Chondrocyte (in vitro differentiated cells): ENCODE results near the gene DIP2C. TPM values are rescaled to one million over a fixed set of nuclear protein-coding genes. Genes with fewer than 3 reads are reported as not detected.
A peak's percentile ranks its signal among the peaks of the same experiment; 100 is the strongest.

Experiments used
- DNase-seq: peaks from one replicate; pipeline ENCODE4 v3.0.0; 2021; ENCODE audit warnings: mixed read lengths, low spot score
- H3K27ac Mint-ChIP-seq: one replicate; pipeline ENCODE4 v1.8.0; 2021; ENCODE audit warnings: mild to moderate bottlenecking, moderate library complexity, mixed read lengths; ENCODE audit not compliant: unreplicated experiment
- H3K27me3 Mint-ChIP-seq: 2 replicates; pipeline ENCODE4 v1.8.0; 2021; ENCODE audit warnings: low read depth, mixed read lengths
- H3K36me3 Mint-ChIP-seq: 2 replicates; pipeline ENCODE4 v1.8.0; 2021; ENCODE audit warnings: low read depth, mixed read lengths
- H3K4me1 Mint-ChIP-seq: 2 replicates; pipeline ENCODE4 v1.8.0; 2021; ENCODE audit warnings: low read depth, mild to moderate bottlenecking, mixed read lengths
- H3K4me3 Mint-ChIP-seq: one replicate; pipeline ENCODE4 v1.8.0; 2021; ENCODE audit warnings: mild to moderate bottlenecking, moderate library complexity, mixed read lengths; ENCODE audit not compliant: unreplicated experiment
- H3K9me3 Mint-ChIP-seq: 2 replicates; pipeline ENCODE4 v1.8.0; 2021; ENCODE audit warnings: low read depth, mixed read lengths
- total RNA-seq: library from RNA; stranded (reverse); gene quantifications from 3 replicates; pipeline ENCODE4 v1.2.1, GENCODE V29; 2021
- TF ChIP-seq, protein P1 (sequence below): fragments of 200-600 bp; sonication (generic); IDR thresholded peaks from 2 replicates; pipeline ENCODE4 v1.5.0; 2021; ENCODE audit warnings: antibody characterized with exemption, mild to moderate bottlenecking, moderate library complexity

DIP2C gene
- total RNA-seq, 1 donor from 2014 or later = 47.9 TPM

DNA sequence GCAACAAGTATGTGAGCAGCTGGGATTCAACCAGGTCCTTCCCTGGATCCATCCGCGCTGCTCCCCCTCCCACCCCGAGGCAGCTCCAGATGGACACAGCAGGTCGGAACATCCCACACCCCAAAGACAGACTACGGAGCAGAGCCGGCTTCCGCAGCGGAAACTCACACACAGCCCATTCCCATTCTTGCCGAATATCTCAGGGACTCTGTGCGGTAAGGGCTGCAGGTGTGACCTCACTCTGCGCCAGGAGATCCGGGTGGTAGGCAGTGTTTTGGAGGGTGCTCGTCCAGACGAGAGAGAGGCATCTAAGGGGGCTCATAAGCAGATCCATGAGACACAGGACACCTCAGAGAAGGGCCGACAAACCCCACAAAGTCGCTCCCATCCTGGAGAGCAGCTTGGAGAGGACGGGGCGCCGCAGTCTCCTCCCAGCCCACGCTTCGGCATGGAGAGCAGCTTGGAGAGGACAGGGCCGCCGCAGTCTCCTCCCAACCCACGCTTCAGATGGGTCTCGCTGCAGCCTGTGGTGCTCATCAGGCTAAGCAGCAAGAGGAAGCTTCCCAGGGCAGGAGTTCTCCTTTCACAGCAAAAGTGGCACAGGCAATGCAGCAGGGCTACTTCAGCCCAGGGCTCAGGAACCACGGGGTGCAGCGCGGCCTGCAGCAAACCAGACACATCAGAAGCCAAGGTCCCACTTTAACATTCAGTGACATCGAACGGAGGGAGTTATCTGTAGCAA, 179.9 kb downstream of the DIP2C start:
- TF ChIP-seq, protein P1, sequence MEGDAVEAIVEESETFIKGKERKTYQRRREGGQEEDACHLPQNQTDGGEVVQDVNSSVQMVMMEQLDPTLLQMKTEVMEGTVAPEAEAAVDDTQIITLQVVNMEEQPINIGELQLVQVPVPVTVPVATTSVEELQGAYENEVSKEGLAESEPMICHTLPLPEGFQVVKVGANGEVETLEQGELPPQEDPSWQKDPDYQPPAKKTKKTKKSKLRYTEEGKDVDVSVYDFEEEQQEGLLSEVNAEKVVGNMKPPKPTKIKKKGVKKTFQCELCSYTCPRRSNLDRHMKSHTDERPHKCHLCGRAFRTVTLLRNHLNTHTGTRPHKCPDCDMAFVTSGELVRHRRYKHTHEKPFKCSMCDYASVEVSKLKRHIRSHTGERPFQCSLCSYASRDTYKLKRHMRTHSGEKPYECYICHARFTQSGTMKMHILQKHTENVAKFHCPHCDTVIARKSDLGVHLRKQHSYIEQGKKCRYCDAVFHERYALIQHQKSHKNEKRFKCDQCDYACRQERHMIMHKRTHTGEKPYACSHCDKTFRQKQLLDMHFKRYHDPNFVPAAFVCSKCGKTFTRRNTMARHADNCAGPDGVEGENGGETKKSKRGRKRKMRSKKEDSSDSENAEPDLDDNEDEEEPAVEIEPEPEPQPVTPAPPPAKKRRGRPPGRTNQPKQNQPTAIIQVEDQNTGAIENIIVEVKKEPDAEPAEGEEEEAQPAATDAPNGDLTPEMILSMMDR = no peak
- no peaks in the 10 kb centered on the region for H3K9me3 Mint-ChIP-seq
- peak; percentile 79 for DNase-seq
- no peak overlapping the region for H3K4me3 Mint-ChIP-seq
- H3K4me1 Mint-ChIP-seq = peaks cover 18% of the 10 kb centered on the region
- H3K36me3 Mint-ChIP-seq = peaks cover 1% of the 10 kb centered on the region
- no peak overlapping the region for H3K27ac Mint-ChIP-seq
- H3K27me3 Mint-ChIP-seq = no peaks in the 10 kb centered on the region

DNA sequence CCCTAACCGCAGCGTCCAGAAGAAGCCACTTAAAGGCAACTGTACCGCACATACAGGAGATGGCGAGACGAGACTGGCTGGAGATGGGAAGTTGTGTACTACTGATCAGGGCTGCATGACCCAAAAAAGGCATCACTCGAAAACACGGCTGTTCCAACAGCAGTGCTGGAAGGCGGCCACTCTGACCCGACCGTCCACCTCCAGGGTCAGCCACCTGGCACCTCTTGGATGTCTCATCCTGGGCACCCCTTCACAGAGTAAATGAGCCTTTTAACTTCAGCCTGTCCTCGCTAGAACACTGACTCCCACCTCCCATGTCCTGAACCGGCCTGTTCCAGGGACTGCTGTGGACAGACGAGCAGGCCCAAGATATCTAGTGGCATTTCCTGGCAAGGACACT, 180.7 kb downstream of the DIP2C start:
- H3K4me3 Mint-ChIP-seq = no peak overlapping the region
- H3K9me3 Mint-ChIP-seq = no peaks in the 10 kb centered on the region
- H3K27ac Mint-ChIP-seq = no peak overlapping the region
- no peaks in the 10 kb centered on the region for H3K27me3 Mint-ChIP-seq
- DNase-seq = peak; percentile 59
- peaks cover 18% of the 10 kb centered on the region for H3K4me1 Mint-ChIP-seq
- H3K36me3 Mint-ChIP-seq = peaks cover 1% of the 10 kb centered on the region
- TF ChIP-seq, protein P1 = no peak

DNA sequence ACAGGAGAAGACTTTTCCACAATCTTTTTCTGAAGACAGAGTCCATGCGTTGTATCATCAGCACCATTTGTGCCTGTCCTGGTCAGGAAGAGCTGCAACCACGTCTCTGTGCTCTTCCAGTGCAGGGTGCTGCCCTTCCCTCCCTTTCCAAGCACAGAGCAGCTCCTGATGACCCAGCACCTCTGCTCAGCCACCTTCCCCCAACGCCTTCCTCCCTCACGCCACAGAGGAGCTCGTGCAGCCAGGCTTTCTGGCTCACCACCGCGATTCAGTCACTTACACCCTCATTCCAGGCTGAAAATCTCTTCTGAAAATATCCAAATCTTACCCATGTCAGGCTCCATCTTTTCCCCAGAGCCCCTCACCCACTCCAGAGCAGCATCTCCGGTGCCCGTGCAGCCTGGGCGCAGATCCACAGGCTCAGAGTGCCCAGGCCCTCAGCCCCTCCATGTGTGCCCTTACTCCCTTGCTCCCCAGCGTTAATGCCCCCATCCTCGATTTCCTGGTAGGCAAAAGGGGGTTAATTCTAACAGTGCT, 181.5 kb downstream of the DIP2C start:
- no peak overlapping the region for H3K4me3 Mint-ChIP-seq
- H3K27me3 Mint-ChIP-seq = no peaks in the 10 kb centered on the region
- TF ChIP-seq, protein P1 = no peak
- no peaks in the 10 kb centered on the region for H3K9me3 Mint-ChIP-seq
- DNase-seq = peak; percentile 68
- H3K4me1 Mint-ChIP-seq = peaks cover 13% of the 10 kb centered on the region
- H3K36me3 Mint-ChIP-seq = peaks cover 2% of the 10 kb centered on the region
- no peak overlapping the region for H3K27ac Mint-ChIP-seq

DNA sequence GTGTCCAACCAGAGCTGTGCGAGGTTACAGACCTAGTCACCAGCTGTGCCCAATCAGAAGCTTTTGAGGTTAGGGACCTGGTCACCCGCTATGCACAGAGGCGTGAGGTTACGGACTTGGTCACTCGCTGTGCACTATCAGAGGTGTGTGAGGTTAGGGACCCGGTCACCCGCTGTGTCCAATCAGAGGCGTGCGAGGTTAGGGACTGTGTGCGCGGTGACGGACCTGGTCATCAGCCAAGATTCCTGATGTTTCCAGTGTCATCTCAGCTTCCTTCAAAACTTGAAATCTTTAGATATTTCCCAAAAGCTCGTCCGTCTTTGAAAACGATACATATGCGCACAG, 182.1 kb downstream of the DIP2C start:
- Mint-ChIP-seq H3K4me3 (no peak overlapping the region), H3K36me3 (peaks cover 3% of the 10 kb centered on the region), H3K27me3 (no peaks in the 10 kb centered on the region), H3K27ac (no peak overlapping the region), H3K4me1 (peaks cover 13% of the 10 kb centered on the region), H3K9me3 (no peaks in the 10 kb centered on the region)
- DNase-seq = peak; percentile 53
- TF ChIP-seq, protein P1 = no peak

DNA sequence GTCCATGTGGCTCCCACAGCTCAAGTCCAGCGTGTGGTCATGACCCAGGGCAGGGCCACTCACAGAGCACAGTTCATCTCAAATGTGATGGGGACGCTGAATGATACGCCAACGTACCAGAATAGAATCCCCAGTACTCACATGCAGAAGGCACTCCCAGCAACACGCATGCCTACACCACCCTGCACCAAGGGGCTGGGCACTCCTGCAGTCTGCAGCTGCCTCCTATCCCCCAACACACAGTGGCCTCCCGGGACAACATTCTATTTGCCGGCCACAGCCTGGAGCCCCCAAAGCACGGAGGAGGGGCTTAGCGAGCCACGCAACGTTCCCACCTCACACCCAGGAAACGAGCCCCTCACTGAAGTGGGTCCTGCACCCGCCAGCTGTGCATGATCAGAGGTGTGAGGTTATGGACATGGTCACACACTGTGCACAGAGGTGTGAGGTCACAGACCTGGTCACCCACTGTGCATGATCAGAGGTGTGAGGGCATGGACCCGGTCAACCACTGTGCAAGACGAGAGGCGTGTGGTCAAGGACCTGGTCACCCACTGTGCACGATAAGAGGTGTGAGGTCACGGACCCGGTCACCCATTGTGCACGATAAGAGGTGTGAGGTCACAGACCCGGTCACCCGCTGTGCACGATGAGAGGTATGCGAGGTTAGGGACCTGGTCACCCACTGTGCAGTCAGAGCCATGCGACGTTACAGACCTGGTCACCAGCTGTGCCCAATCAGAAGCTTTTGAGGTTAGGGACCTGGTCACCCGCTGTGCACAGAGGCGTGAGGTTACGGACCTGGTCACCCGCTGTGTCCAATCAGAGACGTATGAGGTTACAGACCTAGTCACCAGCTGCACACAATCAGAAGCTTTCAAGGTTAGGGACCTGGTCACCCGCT, 182.8 kb downstream of the DIP2C start:
- H3K27me3 Mint-ChIP-seq = no peaks in the 10 kb centered on the region
- peaks cover 14% of the 10 kb centered on the region for H3K4me1 Mint-ChIP-seq
- H3K9me3 Mint-ChIP-seq = no peaks in the 10 kb centered on the region
- no peak overlapping the region for H3K4me3 Mint-ChIP-seq
- no peak overlapping the region for H3K27ac Mint-ChIP-seq
- peak; percentile 75 for DNase-seq
- TF ChIP-seq, protein P1 = no peak
- H3K36me3 Mint-ChIP-seq = peaks cover 3% of the 10 kb centered on the region
